ENCODE results near the gene EPHB1.
"Not testable (repeated sequence)": the region's sequence is repeated elsewhere in the genome, so short reads cannot be mapped to it uniquely, and the experiment has no call there.

EPHB1 gene

GRCh38 chr3:134777341-134777740 is 17.7 kb upstream of the EPHB1 start:
- DNase-seq (ENCODE audit: low spot score): no peak

- not testable (repeated sequence) for DNase-seq (ENCODE audit: low spot score)
Measured at GRCh38 chr3:134788283-134788682, 6.8 kb upstream of the EPHB1 start.

GRCh38 chr3:134790065-134790464 is 5.0 kb upstream of the EPHB1 start:
- DNase-seq (ENCODE audit: low spot score): no peak

DNA sequence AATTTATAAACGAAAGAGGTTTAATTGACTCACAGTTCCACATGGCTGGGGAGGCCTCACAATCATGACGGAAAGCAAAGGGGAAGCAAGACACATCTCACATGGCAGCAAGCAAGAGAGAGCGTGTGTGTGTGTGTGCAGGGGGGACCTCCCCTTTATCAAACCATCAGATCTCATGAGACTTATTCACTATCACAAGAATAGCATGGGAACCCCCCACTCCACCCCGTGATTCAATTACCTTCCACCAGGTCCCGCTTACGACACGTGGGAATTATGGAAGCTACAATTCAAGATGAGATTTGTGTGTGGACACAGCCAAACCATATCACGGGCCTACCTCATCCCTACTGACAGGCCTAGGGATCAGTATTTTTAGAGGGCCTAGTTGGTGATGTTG is 3.1 kb upstream of the EPHB1 start:
- no peak for DNase-seq (ENCODE audit: low spot score)

GRCh38 chr3:134792700-134793099 is 2.4 kb upstream of the EPHB1 start:
- no peak for DNase-seq (ENCODE audit: low spot score)

DNA sequence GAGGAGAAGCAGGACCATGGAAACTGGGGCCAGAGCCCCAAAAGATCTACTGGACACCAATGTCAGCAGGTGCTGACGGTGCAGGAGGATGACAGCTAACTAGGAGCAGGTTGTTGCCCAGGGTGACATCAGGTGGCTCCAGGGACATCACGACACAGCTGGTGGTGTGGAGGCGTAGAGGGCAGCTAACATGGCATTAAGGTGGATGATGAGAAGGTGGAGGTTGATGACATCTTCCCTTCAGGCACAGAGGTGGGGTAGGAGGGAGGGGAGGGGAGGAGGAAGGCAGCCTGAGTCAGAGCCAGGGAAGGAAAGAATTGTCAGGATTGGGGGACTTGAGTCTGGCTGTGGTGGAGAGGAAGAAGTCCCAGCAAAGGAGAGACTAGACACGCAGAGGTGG is 1.5 kb upstream of the EPHB1 start:
- no peak for DNase-seq (ENCODE audit: low spot score)

GRCh38 chr3:134794323-134794722 is 737 bp upstream of the EPHB1 start:
- no peak for DNase-seq (ENCODE audit: low spot score)

GRCh38 chr3:134795746-134796280 is 753 bp downstream of the EPHB1 start:
- DNase-seq (ENCODE audit: low spot score): peak; percentile 57

DNA sequence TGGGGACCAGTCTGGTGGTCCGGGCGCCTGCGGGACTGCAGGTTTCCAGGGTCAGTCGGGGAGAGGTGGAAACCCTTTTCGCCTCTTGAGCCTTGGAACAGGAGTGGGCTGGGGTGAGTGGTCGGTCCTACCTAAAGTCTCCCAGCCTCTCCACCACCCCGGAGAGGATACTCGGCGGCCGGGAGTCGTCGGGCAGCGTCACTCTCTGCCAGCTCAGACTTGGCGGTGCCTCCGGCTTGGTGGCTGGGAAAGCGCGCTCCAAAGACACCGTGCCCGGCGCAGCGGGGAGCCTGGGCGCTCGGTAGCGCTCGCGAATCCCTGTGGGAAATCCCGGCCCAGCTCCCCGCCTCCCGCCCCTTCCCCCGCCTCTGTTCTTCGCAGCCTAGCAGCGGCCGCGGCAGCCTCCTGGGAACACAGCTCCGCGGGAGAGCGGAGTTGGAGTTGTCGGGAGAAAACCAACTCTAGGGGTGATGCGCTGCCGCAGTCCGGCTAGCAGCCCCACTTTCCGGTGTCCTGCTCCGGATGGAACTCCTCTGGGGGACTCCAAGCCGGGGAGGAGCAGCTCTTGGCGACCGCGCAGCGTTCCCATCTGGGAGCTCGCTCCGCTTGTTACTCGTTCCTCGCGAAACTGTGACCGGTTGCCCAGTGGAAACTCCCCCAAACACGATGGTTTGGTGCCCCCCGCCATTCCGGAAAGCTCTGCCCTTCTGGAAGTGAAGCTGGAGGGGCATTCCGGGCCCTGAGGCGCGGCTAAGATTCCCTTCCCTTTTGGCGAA is 1.4 kb downstream of the EPHB1 start:
- DNase-seq (ENCODE audit: low spot score): peak; percentile 46

DNA sequence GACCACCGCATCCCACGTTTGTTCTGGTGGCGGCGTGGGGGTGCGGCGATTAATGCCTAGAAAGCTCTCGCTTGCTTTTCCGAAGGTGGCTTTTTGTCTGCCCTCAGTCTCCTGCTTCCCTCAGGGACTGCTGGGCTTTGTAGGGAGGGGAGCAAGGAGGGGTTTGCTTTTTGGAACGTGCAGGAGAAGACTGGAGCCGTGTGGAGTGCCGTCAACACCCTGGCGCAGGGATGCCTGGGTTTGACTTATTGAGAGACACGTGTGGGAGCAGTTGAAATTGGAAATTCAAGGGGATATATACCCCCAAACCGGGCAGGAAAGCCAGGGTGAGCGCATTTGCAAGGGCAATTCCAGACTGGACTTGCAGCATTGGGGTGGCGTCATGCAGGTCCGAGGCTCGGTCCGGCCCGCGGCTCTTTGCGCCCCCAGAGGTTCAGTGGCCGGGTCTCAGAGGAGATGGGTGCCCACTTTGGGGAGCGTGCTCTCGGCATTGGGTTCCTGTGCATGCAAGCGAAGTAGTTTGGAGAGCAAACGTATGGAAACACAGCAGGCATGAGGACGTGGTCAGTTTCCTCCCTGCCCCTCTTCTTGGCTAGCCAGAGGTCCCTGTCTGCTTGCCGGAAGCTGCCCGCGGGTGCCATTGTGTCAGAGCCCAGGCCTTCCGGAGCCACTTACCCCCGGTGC is 2.1 kb downstream of the EPHB1 start:
- no peak for DNase-seq (ENCODE audit: low spot score)

- DNase-seq (ENCODE audit: low spot score): no peak
Measured at GRCh38 chr3:134797741-134798451, 2.8 kb downstream of the EPHB1 start.

DNA sequence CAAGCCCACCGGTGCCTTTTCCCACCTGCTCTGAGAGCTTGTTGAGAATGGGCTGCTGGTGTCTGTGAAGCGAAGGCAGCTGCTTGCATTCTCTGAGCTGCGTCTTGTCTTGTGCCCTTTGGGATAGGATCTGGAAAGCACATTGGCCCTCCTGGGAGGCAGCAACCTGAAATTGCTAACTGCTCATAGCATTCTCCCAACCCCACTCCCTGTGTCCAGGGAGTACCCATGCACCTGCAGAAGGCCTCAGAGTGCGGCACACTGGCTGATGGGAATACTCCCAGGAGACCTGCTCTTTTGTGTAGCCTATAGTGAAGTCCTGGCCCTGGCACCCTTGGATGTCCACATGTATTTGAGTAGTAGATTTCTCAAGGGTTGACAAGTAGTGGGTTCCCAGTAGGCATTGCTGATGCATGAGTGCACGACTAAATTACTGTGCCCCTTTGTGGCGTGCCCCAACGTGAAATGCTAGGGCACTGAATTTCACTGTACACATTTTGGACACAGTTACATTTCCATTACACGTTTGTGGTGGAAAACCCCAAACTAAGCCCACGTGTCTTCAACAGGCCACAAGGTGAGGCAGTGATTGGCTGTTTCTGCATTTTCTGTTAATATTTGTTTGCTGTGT is 3.7 kb downstream of the EPHB1 start:
- DNase-seq (ENCODE audit: low spot score): no peak

GRCh38 chr3:134799393-134799792 is 4.3 kb downstream of the EPHB1 start:
- DNase-seq (ENCODE audit: low spot score): peak; percentile 73

DNA sequence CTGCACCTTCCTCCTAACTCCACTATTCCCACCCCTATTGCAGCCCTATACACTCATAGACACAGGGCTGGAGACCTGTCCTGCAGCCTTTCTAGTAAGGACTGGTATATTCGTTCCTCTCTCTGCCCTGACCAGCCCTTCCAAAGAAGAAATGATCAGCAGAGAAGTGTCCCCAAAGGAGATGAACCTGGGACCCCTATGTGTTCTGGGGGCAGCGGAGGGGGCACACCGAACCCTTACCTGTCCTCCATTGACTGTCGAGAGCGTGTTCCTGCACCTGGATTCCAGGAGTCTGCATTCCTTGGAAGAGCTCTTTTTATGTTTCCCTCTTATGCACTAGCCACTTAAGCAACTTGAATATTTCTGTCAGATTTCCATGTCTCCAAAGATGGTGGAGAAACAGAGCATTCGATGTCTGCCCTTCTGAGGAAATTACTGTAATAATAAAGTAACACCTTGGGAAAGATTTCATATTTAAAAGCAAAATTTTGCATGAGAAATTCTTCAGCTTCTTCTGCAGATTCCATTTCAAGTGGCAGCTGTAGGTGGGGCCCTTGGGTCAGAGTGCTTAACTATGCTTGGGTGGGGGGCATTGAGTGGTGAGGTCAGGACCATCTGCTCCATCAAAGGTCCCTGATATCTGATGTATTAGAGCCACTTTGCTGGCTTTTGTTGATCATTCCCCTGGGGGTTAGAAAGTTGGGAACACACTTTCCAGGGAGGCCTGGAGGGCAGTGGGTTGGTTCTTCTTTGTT is 6.3 kb downstream of the EPHB1 start:
- DNase-seq (ENCODE audit: low spot score): no peak

- no peak for DNase-seq (ENCODE audit: low spot score)
Measured at GRCh38 chr3:134802428-134803050, 7.5 kb downstream of the EPHB1 start.

GRCh38 chr3:134803051-134803505 is 8.0 kb downstream of the EPHB1 start:
- DNase-seq (ENCODE audit: low spot score): no peak

DNA sequence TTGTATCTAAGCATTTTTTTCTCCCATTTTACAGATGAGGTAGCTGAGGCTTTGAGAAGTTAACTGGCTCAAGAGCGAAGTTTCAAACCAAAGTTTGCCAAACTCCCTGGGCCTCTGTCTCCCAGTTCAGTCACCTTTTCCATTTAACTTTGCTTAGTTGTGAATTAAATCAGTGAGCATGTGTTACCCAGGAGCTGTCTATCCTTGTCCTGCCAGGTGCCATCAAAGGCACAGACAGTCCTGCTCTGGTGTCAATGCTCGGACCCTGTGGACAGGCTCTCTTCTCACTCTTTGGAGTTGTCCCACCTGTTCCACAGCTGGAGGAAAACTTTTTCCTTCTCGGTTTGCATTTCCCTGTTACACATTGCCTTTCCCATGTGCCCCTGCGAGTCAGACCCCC is 8.6 kb downstream of the EPHB1 start:
- DNase-seq (ENCODE audit: low spot score): no peak

DNA sequence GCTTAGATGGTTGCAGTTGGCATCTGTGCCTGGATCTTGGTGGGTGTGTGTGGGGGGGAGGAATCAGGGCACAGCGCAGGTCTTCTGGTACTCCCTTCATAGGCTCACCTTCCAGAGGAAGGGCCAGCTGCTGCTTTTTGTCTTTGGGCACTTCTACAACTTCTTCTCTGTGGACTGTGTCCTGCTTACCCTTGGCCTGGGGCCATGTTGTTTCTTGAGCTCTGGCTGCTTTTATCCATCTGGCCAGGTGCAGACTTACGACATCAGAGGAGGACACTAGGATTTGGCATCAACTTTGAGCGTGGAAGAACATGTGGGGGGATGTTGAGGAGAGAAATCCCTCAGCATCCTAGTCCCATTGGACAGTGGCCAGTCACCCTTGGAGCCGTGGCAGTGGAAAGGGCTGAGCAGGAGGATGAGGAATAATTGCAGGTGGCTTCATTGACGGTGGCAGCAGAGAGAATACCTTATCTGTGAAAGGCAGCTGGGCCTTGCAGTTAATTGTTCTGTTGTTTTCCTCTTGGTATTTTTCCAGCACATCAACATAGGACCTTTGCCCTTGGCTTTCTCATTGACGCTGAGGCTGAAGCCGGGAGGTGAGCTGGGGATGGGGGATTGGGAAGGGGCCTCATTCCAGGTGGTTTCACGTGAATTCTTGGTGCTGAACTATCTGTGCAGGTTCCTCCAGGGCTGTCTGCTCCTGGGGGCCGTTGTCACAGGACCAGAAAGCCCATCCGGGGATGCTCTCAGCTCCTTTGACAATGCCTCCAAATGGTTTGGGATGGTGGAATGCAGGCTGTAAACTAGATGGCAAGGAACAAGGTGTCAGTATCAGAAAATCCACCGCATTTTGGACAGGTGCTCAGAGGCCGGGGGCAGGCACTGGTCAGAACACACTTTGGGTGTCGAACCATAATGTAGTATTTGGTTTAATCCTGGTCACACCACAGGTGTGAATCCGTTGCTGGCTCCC is 9.7 kb downstream of the EPHB1 start:
- no peak for DNase-seq (ENCODE audit: low spot score)

- no peak for DNase-seq (ENCODE audit: low spot score)
Measured at GRCh38 chr3:134807189-134807588, 12.1 kb downstream of the EPHB1 start.

DNA sequence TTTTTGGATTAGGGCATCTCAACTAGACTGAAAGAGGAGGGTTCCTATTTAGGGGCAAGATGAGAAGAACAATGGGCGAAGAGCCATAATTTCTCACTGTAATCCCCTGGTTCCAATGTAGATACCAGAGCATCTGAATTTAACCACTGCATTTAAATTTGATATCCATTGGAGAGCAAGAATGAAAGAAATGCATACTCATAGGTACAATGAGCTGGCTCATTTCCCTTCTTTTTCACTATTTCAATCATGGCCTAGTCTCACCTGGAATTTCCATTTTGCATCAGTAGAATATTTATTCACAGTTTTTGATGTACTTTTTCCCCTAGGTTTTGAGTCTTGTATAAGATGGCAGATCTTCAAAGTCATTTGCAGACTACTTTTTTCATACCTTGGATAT is 13.8 kb downstream of the EPHB1 start:
- DNase-seq (ENCODE audit: low spot score): no peak

All from GM03348 (cell line).